Adrenal gland (tissue), 12 donors: ENCODE measurements around the gene FMN1. TPM values are rescaled to one million over a fixed set of nuclear protein-coding genes. Genes with fewer than 3 reads are reported as not detected.

ENCODE experiments used
- DNase-seq, 7 donors: peaks; one replicate each; pipeline ENCODE4 v3.0.0-alpha.2; 2019 to 2020
- H3K27ac ChIP-seq, 5 donors: fragments of 200-600 bp; sonication (generic) in 4 of 5; 1 replicate in 3 of 5; 2 replicates in 2 of 5; pipeline versions ENCODE4 v1.5.1 to v1.8.0; 2016 to 2020; ENCODE audit warnings: mild to moderate bottlenecking in 1 of 5
- H3K27me3 ChIP-seq: fragments of 200-600 bp; 2 replicates; pipeline ENCODE4 v1.8.0; 2021
- H3K36me3 ChIP-seq, 2 donors: fragments of 200-600 bp; replicated peaks in 1 of 2; 1 replicate in 1 of 2; 2 replicates in 1 of 2; pipeline versions ENCODE4 v1.5.1 to v1.8.0; 2018 to 2022
- H3K4me1 ChIP-seq, 2 donors: fragments of 200-600 bp; replicated peaks in 1 of 2; 1 replicate in 1 of 2; 2 replicates in 1 of 2; pipeline versions ENCODE4 v1.5.1 to v1.8.0; 2018 to 2021
- H3K4me3 ChIP-seq, 4 donors: fragments of 200-600 bp; sonication (generic) in 3 of 4; one replicate each; pipeline ENCODE4 v1.5.1; 2016 to 2018
- H3K9me3 ChIP-seq, 3 donors: fragments of 200-600 bp; sonication (generic) in 1 of 3; replicated peaks in 1 of 3; 1 replicate in 2 of 3; 2 replicates in 1 of 3; pipeline versions ENCODE4 v1.5.1 to v1.8.0; 2016 to 2021
- POLR2A ChIP-seq, 2 donors: fragments of 450-650 bp; IDR thresholded peaks; one replicate each; pipeline ENCODE4 v1.6.1; 2017; ENCODE audit warnings: antibody characterized with exemption in 2 of 2, mild to moderate bottlenecking in 2 of 2, moderate library complexity in 1 of 2
- WGBS, 4 donors: extraction: QIAGEN DNeasy Blood & Tissue Kit in 2 of 4; methylation state at CpG; one replicate each; pipeline versions ENCODE4 v1.1.5 to v1.1.7; 2013 to 2017; 5-methylcytosine and 5-hydroxymethylcytosine counted together
- intact Hi-C, 2 donors: fragments of 100-400 bp; cut with DNase I; formaldehyde crosslinking; loops; one replicate each; pipeline versions ENCODE4 v1.14.1 to v1.15.0; 2022 to 2023
- polyA plus RNA-seq, 3 donors: library from polyadenylated mRNA; stranded (reverse); fragments of 200-250 nt in 2 of 3; fragments of 350-450 nt in 1 of 3; fragmentation: Illumina TruSeq in 1 of 3; extraction: RNeasy Lipid Tissue Mini Kit (QIAGEN cat#74804) in 1 of 3; gene quantifications; one replicate each; pipeline ENCODE4 v1.2.3, GENCODE V29; 2013 to 2014
- total RNA-seq, 9 donors: library from RNA; depleted of rRNA in 4 of 9; stranded (reverse); fragments of >200 nt in 4 of 9; fragments of 120-200 nt in 1 of 9; fragmentation: NEBNext Ultra II Directional in 1 of 9; extraction: Animal tissue kit (Norgen Biotek cat#: 25700) in 1 of 9; gene quantifications; one replicate each; pipeline versions ENCODE4 v1.1.0 to v1.2.4, GENCODE V29; 2013 to 2023
- TF ChIP-seq, protein P1 (sequence below), 6 experiments: fragments of 450-650 bp in 4 of 6; fragments of 200-600 bp in 2 of 6; sonication (generic) in 1 of 6; IDR thresholded peaks; 1 replicate in 5 of 6; 2 replicates in 1 of 6; pipeline versions ENCODE4 v1.5.1 to v1.8.0; 2016 to 2021; ENCODE audit warnings: antibody characterized with exemption in 6 of 6, mild to moderate bottlenecking in 2 of 6, moderate library complexity in 1 of 6
- donor health status: healthy with polysubstance abuse.
- donor health status: Bipolar disorder and iron deficiency.
- donor health status: DM: yes; HTN: yes; CAD: no.
- donor health status: DM: no; HTN: no; CAD: no.
- donor health status: DM: no; HTN: no; CAD: no.
- donor health status: DM: yes; HTN: yes; CAD: no.

Gene FMN1
- total and polyA plus RNA-seq, 12 donors = 0.37 to 29.2 (median 11.4) TPM

- Histone ChIP-seq H3K36me3 (no peaks in the 10 kb centered on the region), H3K4me1 (no peaks in the 10 kb centered on the region), H3K9me3 (no peaks in the 10 kb centered on the region), H3K27ac (no peak overlapping the region), H3K4me3 (no peak overlapping the region), H3K27me3 (no peaks in the 10 kb centered on the region)
- no peak for DNase-seq
- TF ChIP-seq, protein P1, sequence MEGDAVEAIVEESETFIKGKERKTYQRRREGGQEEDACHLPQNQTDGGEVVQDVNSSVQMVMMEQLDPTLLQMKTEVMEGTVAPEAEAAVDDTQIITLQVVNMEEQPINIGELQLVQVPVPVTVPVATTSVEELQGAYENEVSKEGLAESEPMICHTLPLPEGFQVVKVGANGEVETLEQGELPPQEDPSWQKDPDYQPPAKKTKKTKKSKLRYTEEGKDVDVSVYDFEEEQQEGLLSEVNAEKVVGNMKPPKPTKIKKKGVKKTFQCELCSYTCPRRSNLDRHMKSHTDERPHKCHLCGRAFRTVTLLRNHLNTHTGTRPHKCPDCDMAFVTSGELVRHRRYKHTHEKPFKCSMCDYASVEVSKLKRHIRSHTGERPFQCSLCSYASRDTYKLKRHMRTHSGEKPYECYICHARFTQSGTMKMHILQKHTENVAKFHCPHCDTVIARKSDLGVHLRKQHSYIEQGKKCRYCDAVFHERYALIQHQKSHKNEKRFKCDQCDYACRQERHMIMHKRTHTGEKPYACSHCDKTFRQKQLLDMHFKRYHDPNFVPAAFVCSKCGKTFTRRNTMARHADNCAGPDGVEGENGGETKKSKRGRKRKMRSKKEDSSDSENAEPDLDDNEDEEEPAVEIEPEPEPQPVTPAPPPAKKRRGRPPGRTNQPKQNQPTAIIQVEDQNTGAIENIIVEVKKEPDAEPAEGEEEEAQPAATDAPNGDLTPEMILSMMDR (IDR thresholded peaks at IDR 0.05) = no peak
- intact Hi-C loops = no loop called here
- 58 to 88% (median 70%) methylated on average over 2 of the region's 2 CpGs for WGBS, 4 donors
Measured at GRCh38 chr15:33209575-33210481, 15.3 kb upstream of the FMN1 start.

GRCh38 chr15:33207646-33208045 lies 13.1 kb upstream of the FMN1 start:
- DNase-seq = no peak
- Histone ChIP-seq H3K27me3 (no peaks in the 10 kb centered on the region), H3K9me3 (no peaks in the 10 kb centered on the region), H3K4me3 (no peak overlapping the region), H3K27ac (no peak overlapping the region), H3K4me1 (no peaks in the 10 kb centered on the region), H3K36me3 (no peaks in the 10 kb centered on the region)
- WGBS, 4 donors = 76 to 90% (median 85%) methylated on average over 4 of the region's 4 CpGs
- no peak for TF ChIP-seq POLR2A (IDR thresholded peaks at IDR 0.05)
- TF ChIP-seq, protein P1 (IDR thresholded peaks at IDR 0.05) = no peak
- intact Hi-C loops = no loop called here

DNA sequence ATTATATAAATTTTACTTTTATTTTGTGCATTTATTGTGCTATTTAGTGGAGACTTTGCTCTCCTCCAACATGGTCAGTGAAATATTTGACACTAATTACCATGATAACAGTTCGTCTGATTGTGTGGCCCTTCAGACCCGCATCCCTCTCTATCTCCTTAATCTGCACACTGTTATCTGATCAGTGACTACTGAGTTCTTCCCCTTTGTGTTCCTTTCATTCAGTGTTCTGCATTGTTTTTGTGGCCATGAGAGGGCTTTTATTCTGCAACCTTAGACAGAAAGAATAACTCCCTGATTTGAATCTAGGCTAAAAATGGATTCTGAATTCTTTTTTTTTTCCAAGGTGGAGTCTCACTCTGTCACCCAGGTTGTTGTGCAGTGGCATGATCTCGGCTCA lies 11.9 kb upstream of the FMN1 start:
- WGBS, 4 donors = 47 to 65% (median 57%) methylated on average over 3 of the region's 3 CpGs
- DNase-seq = no peak
- no peaks in the 10 kb centered on the region for H3K9me3 ChIP-seq
- no peak overlapping the region for H3K4me3 ChIP-seq
- intact Hi-C loops = no loop called here
- TF ChIP-seq POLR2A (IDR thresholded peaks at IDR 0.05) = no peak
- TF ChIP-seq, protein P1 (IDR thresholded peaks at IDR 0.05) = no peak
- H3K4me1 ChIP-seq = no peaks in the 10 kb centered on the region
- H3K36me3 ChIP-seq = no peaks in the 10 kb centered on the region
- no peaks in the 10 kb centered on the region for H3K27me3 ChIP-seq
- H3K27ac ChIP-seq = no peak overlapping the region

DNA sequence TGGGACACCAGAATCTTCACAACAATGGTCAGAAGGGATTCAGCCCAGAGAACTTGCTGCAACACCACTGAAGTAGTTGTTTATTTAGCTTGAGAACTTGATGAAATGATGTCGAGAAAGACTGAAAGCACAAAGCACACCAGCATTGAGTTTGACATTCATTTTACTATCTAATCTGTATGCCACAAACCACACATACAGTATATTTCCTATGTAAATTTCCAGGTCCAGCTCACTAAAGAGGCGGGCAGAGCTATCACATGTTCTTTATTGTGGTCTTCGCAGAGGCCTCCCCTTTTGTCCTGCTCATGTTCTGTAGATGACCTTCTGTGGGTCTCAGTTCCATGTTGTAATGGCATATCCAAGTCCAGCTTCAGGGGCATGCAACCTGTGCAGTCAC lies 10.4 kb upstream of the FMN1 start:
- Histone ChIP-seq H3K9me3 (no peaks in the 10 kb centered on the region), H3K36me3 (no peaks in the 10 kb centered on the region)

More for the DNA sequence above, 10.4 kb upstream of the FMN1 start:
- TF ChIP-seq, protein P1 (IDR thresholded peaks at IDR 0.05) = no peak
- no peak for TF ChIP-seq POLR2A (IDR thresholded peaks at IDR 0.05)
- DNase-seq = no peak
- H3K27me3 ChIP-seq = no peaks in the 10 kb centered on the region
- no peaks in the 10 kb centered on the region for H3K4me1 ChIP-seq
- no peak overlapping the region for H3K4me3 ChIP-seq
- H3K27ac ChIP-seq = no peak overlapping the region
- intact Hi-C loops = no loop called here
- WGBS, 4 donors = 83 to 93% (median 89%) methylated on average over 3 of the region's 3 CpGs
